ENCODE measurements around the gene WBP11.

DNA sequence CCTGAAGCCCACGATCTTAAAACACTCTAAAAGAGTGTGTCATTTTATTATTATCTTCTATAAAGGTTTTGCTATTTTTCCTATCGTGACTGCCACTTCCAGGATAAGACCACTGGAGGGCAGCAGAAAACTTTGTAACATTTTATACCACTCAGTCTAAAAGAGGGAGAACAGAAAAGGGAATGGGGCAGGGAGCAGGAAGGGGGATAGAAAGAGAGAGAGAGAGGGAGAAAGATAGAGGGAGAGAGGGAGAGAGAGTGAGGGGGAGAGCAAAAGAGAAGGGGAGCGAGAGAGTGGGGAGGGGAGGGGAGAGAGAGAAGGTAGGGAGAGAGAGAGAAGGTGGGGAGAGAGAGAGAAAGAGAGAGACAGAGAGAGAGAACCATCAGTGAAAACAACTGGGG lies 42.1 kb upstream of the WBP11 start:
- TF ChIP-seq, protein P1, sequence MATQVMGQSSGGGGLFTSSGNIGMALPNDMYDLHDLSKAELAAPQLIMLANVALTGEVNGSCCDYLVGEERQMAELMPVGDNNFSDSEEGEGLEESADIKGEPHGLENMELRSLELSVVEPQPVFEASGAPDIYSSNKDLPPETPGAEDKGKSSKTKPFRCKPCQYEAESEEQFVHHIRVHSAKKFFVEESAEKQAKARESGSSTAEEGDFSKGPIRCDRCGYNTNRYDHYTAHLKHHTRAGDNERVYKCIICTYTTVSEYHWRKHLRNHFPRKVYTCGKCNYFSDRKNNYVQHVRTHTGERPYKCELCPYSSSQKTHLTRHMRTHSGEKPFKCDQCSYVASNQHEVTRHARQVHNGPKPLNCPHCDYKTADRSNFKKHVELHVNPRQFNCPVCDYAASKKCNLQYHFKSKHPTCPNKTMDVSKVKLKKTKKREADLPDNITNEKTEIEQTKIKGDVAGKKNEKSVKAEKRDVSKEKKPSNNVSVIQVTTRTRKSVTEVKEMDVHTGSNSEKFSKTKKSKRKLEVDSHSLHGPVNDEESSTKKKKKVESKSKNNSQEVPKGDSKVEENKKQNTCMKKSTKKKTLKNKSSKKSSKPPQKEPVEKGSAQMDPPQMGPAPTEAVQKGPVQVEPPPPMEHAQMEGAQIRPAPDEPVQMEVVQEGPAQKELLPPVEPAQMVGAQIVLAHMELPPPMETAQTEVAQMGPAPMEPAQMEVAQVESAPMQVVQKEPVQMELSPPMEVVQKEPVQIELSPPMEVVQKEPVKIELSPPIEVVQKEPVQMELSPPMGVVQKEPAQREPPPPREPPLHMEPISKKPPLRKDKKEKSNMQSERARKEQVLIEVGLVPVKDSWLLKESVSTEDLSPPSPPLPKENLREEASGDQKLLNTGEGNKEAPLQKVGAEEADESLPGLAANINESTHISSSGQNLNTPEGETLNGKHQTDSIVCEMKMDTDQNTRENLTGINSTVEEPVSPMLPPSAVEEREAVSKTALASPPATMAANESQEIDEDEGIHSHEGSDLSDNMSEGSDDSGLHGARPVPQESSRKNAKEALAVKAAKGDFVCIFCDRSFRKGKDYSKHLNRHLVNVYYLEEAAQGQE (IDR thresholded peaks at IDR 0.05; ENCODE audit: low read depth), result no peak
- TF ChIP-seq POLR2A (IDR thresholded peaks at IDR 0.05; ENCODE audit: borderline replicate concordance, extremely low read depth, insufficient read depth, insufficient read length), result no peak
- peak; percentile 87 for TF ChIP-seq RAD21 (IDR thresholded peaks at IDR 0.05; ENCODE audit: low read depth)
